ENCODE results near the gene NOS2.

- TF ChIP-seq CTCF (IDR thresholded peaks at IDR 0.05): no peak
- TF ChIP-seq POLR2AphosphoS5 (IDR thresholded peaks at IDR 0.05): no peak
Measured at GRCh38 chr17:27816946-27817345, 16.6 kb upstream of the NOS2 start.
